Suprapubic skin (tissue), 4 donors: Measurements from ENCODE around the gene PTPRN2.

Source experiments
- CTCF ChIP-seq, 2 donors: fragments of 200-600 bp in 1 of 2; fragments of 450-650 bp in 1 of 2; sonication (generic) in 1 of 2; IDR thresholded peaks; one replicate each; pipeline ENCODE4 v1.5.1; 2016 to 2019; ENCODE audit warnings: antibody characterized with exemption in 2 of 2, mild to moderate bottlenecking in 1 of 2, moderate library complexity in 1 of 2
- EP300 ChIP-seq: sonication (generic); formaldehyde crosslinking; IDR thresholded peaks from one replicate; pipeline ENCODE4 v1.6.1; 2017; ENCODE audit warnings: antibody characterized with exemption
- POLR2AphosphoS5 ChIP-seq, 3 donors: sonication (generic); formaldehyde crosslinking; IDR thresholded peaks; one replicate each; pipeline ENCODE4 v1.6.1; 2017; ENCODE audit warnings: antibody characterized with exemption in 3 of 3

GRCh38 chr7:158044482-158044823 lies 543.2 kb downstream of the PTPRN2 start:
- TF ChIP-seq CTCF (IDR thresholded peaks at IDR 0.05) (no peak), POLR2AphosphoS5 (IDR thresholded peaks at IDR 0.05) (no peak), EP300 (no peak)
